Retina (tissue), 1 donor: ENCODE results near the gene MEIS3.

ENCODE experiments used
- DNase-seq: peaks from one replicate; pipeline ENCODE4 v3.0.0-alpha.2; 2016

The MEIS3 gene

DNA sequence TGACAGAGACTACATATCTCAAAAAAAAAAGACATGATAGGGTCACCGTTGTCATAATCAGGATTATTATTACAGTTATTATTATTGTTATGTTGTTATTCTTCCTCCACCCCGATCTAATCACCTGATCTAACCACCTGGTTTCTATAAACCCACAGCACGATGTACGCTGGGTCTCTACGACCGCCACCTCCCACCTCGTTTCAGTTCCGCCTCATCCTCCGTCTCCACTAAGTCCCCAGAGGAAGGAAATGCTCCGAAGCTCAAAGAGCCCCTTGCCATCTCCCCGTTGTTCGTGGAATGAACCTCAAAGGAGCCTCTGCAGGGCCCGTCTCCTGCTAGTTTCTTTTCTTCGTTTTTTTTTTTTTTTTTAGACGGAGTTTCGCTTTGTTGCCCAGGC is 15.9 kb upstream of the MEIS3 start:
- no peak for DNase-seq

DNA sequence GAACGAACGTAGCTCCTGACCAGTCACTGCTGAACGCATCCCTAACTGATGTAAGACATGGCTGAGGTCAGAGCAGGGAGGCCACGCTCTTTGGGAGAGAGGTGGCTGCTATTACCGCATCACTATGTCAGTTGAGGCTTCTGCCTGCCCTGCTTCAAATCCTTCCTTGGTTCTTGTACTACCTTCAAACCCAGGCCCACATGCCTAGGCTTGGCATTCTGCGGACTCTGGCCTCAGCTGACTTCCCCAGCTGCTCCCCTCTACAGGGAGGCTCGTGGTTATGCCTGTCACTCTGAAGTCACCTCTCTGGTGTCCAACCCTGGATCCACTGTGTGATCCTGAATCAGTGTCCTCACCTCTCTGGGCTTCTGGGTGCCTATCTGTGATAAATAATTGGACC is 14.8 kb upstream of the MEIS3 start:
- no peak for DNase-seq

DNA sequence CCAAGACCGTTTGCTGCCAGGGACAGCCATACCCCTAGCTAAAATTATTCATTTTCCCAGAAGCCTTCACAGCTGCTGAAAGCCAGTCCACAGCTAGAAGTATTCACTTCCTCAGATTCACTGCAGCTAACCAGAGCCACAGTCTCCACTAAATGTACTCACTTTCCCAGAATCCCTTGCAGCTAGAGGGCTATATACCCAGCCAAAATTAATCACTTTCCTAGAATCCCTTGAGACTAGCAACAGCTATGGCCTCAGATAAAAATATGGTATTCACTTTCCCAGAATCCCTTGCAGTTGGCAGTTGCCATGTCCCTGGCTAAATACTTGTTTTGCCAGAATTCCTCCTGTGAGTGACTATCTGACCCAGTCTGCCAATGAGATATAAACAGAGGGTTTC is 13.8 kb upstream of the MEIS3 start:
- no peak for DNase-seq

DNA sequence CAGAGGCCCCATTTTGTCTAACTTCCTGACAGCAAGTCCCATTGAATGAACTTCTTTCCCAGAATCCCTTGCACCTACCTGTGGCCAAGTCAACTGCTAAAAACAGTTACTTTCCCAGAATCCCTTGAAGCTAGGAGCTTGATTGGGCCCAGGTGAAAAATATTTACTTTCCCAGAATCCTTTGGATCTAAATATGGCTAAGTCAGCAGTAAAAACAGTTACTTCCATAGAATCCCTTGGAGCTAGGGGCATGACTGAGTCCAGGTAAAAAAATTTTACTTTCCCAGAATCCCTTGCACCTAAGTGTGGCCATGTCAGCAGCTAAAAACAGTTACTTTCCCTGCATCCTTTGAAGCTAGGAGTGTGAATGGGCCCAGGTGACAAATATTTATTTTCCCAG is 13.2 kb upstream of the MEIS3 start:
- no peak for DNase-seq

DNA sequence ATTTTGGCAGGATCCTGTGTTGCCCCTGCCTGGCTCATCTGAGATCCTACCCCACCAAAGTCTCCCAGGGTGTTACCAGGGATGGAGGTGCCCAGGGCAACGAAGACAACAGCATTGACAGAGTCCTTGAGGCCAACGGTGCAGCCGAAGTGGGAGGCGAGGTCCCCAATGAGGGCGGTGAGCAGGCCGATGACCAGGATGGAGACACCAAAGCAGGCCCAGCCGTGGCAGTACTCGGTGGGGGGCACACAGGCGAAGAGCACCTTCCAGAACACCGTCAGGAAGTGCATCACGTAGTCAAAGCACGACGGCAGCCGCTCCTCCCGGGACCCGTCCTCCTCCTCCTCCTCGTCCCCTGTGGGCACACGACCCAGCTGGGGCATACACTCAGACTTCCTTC is 12.8 kb upstream of the MEIS3 start:
- no peak for DNase-seq

DNA sequence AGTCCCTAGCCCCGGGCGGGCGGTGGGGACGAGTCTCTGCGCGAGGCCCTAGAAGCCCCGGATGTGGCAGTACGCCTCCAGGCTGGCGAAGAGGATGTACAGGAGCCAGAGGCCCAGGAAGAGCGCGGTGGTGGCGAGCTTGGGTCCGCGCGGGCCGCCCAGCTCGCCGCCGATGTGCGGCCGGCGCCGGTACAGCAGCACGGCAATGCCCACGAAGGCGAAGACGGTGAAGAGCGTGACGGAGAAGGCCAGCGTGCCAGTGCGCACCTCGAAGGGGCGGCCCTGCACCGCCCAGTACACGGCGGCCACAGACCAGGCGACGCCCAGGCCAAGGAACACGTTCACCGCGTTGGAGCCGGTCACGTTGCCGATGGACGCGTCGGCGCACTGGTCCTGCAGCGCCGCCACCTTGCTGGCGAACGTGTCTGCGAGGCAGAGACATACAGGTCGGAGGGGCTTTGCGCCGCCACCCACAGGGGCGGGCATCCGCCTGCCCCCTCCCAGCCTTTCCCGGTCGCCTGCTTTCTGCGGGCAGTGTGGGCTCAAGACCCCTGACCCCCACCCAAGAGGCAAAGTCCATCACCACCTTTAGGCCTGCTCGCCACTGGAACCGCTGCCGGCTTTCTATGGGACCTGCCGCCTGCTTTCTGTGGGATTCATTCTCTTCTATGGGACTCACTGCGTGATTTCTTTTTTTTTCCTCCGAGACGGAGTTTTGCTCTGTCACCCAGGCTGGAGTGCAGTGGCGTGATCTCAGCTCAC is 10.9 kb upstream of the MEIS3 start:
- DNase-seq = peak; percentile 82

DNA sequence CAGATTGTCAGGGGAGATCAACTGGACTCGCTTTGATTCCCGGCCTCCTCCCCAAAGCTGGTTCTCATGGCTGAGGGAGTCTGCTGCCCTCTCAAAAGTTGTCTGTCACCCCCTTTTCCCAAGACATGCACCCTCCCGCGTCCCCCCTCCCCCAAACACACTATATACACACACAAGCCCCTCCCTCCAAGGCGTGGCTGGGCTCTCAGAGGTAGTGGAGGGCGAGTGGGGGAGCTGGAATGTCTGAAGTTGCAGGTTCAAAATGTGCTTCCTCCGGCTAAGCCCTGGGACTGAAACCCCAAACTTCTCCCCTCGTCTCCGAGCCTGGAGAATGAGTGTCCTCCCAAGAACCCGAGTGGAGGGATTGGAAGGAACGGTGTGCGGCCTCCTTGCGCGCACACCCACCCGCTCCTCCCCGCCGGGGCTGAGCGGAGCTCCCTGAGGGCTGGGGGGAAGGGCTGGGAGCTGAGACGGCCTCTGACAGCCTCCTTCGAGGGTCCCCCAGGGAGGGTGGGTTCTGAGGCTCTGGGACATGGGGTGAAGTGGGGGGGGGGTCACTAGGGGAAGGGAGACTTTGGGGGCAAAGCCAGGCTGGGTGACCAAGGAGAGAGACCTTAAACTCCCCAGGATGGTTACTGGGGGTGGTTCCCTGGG is 9.9 kb upstream of the MEIS3 start:
- DNase-seq = no peak

DNA sequence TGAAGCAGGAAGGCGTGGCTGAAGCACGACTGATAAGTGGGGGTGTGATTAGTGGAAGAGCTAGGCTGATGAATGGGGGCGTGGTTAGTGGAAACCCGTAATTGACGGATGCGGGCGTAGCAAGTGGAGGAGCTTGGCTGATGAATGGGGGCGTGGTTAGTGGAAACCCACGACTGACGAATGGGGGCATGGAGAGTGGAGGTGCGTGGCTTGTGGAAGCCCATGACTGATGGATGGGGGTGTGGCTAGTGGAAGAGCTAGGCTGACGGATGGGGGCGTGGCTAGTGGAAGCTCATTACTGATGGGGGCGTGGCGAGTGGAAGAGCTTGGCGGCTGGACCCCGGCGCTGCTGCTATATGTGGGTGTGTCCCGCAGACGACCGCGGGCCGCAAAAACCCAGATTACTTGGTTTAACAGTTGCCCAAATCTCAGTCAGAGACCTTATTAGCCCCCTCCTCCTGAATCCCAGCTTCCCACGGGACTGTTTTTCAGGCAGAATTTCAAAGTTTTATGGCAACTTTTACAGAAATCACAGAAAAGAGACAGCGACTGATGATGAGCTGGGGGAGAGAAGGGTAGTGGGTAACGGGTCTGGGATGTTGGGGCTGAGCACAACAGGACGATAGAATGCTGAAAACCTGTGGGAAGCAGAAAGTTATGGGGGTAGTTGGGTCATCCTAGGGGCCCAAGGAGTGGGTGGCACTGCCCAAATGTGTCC is 9.0 kb upstream of the MEIS3 start:
- DNase-seq = peak; percentile 93

DNA sequence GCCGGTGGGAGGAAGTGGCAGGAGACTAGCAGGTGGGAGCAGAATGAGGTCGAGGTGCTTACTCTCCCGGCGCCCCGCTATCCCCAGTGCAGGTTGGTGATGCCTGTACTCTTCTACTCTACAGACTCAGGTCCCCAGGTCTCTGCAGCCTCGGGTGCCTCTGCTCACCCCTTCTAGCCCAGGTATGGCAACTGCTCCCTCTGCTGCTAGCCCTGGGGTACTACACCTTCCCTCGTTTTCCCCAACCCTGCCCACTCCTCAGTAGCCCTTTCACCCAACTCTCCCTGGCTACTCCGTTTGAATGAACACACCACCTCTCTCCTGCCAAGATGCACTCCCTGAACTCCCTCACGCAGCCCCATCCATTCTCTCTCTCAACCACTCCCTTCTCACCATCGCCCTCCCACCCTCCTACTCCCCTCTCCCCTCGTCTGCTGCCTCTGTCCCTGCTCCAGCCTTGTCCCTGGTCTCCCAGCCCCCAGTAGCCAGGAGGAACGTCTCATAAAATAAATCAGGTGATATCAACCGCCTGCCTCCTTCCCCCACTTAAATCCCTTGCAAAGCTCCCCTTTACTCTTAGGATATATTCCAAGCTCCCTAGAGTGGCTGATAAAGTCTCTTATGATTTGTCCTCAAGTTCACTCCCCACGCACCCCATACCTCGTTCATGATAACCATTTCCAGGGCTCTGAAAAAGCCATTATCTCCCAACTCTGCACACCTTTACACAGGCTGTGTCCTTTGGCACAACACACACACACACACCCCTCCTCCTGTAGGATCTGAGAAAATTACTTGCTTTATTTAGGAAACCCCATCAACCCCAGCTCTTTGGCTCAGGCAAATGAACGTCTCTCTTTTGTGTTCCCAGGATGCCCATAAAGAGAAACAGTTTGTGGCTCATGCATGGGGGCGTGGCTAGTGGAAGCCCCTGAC is 8.2 kb upstream of the MEIS3 start:
- DNase-seq = peak; percentile 92

DNA sequence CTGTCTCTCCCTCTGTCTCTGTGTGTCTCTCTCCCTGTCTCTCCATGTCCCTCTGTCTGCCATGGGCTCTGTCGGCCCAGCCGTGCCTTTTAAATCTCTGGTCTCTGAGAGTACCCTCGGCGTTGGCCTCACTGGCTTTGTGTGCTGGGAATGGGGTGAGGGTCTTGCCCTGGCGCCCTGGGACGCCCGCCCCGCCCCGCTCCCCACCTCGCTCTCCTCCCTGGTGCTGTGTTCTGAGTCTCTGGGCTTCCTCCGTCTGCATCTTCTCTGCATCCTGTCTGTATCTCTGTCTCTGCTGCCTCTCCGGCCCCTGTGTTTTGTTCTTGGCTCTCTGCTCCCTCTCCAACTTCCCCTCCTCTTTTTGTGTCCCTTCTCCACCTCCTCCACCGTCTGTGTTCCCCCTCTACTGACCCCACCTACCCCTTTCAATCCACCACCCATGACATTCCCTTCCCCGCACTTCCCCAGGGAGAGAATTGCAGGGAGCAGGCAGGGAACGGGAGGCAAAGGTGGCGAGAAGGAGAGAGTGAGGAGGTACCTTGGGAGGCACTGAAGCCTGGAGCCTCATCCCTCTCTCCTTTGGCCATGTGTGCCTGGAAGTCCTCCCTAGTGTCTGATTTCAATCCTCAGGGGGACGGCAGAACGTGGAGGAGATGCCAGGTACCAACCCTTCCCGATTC is 4.0 kb upstream of the MEIS3 start:
- no peak for DNase-seq

DNA sequence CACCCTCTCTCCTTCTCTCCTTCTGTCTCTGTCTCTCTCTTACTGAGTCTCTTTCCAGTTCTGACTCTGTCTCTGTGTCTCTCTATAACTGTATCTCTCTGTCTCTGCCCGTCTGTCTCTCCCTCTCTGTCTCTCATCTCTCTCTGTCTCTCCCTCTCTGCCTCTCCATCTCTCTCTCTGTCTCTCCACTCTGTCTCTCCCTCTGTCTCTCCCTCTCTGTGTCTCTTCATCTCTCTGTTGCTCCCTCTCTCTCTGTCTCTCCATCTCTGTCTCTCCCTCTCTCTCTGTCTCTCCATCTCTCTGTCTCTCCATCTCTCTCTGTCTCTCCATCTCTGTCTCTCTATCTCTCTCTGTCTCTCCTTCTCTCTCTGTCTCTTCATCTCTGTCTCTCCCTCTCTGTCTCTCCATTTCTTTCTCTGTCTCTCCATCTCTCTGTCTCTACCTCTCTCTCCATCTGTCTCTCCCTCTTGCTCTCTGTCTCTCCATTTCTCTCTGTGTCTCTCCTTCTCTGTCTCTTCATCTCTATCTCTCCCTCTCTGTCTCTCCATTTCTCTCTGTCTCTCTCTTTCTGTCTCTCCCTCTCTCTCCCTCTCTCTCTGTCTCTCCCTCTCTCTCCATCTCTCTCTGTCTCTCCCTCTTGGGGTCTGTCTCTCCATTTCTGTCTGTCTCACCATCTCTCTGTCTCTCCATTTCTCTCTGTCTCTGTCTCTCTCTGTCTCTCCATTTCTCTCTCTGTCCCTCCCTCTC is 3.3 kb upstream of the MEIS3 start:
- no peak for DNase-seq

DNA sequence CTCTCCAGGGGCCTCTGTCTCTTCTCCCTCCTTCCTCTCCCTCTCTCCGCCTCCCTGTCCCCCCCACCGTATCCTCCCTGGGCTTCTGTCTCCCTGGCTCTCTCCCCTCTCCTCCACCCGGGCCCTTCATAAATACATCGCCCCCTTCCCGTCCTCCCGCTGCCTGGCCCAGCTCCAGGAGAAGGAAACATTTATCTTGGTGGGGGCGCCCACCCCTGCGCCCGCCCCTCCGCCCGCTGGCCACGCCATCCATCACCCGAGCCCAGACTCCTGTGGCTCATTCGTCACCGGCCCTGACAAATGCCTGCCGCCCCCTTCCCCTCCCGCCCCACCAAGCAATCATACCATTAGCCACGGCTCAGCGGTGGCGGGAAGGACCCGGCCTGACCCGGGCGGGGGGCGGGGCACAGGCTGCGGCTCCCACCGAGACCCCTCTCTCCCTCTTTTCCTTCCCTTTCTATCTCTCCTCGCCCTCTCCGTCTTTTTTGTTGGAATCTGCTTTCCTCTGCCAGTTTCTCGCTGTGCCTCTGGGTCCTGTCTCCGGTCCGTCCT is 2.6 kb upstream of the MEIS3 start:
- DNase-seq = peak; percentile 76

DNA sequence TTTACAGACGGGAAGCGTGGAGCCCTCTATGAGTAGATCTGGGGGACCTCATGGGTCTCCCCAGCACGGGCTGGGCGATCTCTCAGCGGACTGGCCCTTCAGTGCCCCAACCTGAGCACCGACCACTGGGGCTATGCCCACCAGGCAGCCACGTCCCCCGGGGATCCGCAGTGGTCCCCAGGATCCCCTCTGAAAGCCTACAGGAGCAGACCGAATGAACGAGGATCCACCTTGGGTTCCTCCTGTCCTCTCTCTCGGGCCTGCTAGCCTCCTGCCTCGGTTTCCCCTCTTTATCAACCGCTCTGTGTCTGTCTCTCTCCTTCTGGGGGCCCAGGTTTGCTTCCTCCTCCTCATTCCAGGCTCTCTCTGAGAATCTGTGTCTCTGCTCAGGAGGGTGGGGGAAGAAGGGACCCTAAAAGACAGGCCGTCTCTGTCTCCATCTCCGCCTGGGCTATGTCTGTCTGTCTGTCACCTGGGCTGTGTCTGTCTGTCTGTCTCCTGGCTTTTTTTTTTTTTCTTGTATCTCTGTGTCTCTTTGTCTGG is 2.0 kb upstream of the MEIS3 start:
- no peak for DNase-seq

DNA sequence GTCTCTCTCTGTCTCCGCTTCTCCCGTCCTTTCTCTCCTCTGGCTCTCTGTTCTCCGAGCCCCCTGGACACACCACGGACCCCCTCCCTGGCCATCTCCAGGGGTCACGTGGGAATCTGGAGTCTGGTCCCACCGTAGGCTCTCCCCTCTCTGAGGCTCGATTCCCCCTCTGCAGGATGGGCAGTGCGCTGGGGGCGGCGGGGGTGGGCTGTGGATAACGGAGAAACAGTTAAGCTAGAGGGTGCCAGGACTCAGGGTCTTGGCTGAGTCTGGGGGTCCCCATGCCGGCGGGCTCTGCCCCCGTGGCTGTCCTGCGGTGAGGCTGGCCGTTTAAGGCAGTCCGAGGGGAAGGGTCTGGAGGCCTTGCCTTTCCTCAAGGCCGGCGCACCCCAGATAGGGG is 462 bp upstream of the MEIS3 start:
- no peak for DNase-seq

DNA sequence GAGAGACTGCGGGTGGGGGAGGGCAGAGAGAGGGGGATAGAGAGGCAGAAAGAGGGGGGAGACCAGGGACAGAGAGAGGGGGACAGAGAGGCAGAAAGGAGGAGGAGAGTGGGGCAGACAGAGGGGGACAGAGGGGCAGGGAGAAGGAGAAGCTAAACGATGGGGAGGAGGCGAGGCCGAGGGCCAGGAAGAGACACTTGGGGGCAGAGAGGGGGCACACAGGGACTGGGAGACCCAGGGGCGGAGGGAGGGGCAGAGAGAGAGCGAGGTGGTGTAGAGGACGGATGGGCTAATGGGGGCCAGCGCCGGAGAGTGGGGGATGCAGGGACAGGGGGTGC is 666 bp downstream of the MEIS3 start:
- DNase-seq = no peak

DNA sequence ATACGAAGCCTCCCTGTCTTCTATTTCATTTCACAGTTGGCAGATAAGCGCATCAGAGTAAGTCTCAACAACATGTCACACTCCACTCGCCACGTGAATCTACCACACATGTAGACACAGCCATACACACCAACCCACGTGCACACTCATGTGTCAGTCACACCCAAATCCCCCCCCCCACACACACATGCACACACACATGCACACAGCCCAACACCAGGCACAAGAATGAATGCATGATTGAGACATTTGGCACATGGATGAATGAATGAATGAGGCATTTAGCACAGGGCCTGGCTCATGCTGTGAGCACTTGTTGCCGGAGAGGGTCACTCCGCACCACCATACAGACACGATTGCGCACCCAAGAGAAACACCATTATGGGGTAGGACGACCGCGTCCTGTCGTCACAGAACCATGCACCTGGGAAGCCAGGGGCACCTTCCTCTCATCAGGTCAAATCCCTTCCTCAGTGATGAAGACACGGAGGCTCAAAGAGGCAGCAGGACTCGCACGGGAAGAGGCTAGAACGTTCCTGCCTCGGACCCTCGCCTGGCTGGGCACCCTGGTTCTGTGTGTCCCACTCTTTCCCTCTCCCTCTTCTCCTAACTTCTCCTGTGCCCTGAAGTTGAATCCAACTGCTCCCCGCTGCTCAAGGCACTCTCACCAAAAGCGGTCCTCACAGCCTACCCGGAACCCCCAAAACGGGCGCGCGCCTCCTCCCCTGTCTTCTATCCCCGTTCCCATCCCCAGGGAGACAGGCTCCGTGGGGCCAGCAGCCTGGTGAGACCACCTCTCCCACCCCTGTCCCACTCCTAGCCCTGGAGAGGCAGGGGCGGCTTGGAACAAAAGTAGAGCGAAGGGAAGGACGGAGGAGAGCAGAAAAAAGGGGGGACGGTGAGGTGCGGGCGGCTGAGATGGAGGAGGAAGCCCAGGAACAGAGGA is 1.3 kb downstream of the MEIS3 start:
- no peak for DNase-seq

DNA sequence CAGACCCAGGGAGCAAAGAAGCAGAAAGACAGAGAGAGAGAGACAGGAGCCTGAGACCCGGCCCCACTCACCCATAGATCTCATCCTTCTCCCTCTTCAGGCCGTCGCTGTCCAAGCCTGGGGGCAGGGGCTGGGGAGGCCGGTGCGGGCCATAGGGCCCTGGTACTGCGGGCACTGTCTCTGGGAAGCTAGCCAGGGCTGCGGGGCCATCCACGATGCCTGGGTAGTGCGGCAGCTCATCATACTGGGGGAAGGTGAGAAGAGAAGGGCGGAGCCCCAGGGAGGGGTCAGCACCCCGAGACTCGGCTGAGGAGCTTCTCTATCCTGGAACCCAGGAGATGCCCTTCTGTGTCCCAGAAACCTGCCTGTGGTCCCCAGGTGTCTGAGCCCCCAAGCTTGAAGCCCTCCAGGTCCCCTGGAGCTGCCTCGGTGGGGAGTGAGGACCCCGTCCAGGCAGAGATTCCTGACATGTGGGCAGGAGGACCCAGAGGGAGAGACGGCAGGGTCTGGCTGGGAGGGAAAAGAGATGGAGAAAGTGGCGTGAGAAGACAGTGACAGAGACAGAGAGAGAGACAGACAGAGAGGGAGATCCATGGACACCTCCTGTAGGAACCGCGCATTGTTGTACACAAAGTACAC is 2.1 kb downstream of the MEIS3 start:
- no peak for DNase-seq

DNA sequence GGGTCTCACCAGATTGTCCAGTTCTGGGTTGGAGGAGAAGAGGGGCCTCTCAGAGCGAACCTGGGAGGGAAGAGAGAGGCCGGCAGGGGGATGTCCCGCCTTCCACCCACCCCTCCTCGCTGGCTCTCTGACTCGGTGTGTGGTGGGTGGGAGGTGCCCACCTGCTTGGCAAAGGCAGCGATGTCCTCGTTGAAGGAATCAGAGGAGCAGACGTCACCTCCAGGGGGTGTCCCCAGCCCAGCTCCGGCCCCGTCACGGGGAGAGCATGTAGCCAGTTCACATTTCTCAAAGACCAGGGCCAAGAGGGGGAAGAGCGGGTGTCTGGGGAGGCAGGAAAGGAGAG is 2.7 kb downstream of the MEIS3 start:
- DNase-seq = no peak

DNA sequence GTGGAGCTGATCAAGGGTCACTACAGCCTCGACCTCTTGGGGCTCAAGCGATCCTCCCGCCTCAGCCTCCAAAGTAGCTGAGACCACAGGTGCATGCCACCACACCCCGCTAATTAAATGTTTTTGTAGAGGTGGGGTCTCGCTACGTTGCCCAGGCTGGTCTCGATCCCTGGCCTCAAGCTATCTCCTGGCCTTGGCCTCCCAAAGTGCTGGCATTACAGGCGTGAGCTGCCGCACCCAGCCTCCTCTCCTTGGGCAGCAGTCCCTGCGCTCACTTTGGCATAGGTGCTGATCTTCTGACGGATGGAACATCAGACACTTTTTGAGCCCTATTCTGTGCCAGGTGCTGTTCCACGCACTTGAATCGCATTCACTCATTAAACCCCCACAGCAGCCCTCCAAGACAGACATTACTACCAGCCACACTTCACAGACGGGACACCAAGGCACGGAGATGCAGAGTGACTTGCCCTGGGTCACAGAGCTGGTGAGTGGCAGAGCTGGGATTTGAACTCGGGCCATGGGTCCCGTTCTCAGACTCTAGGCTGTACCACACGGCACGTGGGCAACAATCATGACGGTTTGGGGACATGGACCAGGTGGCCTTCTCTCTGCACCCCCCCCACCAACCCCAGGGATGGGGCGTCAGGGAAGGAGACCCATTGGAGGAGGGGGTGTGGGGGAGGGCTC is 3.2 kb downstream of the MEIS3 start:
- no peak for DNase-seq
